ENCODE results near the gene PSMA5. TPM values are rescaled to one million over a fixed set of nuclear protein-coding genes. Genes with fewer than 3 reads are reported as not detected.

Gene PSMA5
- total RNA-seq, 8 experiments from 2014 or later: 47.3 to 100 (median 72.2) TPM

- in situ Hi-C loops (cut with MboI; ENCODE audit: low pct_unique_long_range_greater_than_20kb in 2 of 9, low sequenced_read_pairs in 9 of 9, unreplicated experiment in 9 of 9): no loop called here
- no peak overlapping the region for H3K27ac ChIP-seq
- WGBS, 10 experiments: 0 to 92% (median 80%) methylated on average over 2 to 7 of the region's 7 CpGs; no CpG with 5 or more reads in 3 of the 10 experiments
- peak in 5 of 8 experiments; percentile 13 to 52 (median 22) for ATAC-seq (replicated peaks in 6 of 8)
- no peaks in the 10 kb centered on the region for H3K4me1 ChIP-seq (replicated peaks in 1 of 2)
- no peak overlapping the region for H3K4me3 ChIP-seq
Measured at GRCh38 chr1:109370712-109371340, 55.4 kb downstream of the PSMA5 start.

GRCh38 chr1:109369167-109369746 is 57.0 kb downstream of the PSMA5 start:
- ATAC-seq (replicated peaks in 6 of 8): no peak
- H3K27ac ChIP-seq: no peak overlapping the region
- WGBS, 10 experiments: 83 to 100% (median 96%) methylated on average over 2 to 6 of the region's 6 CpGs; no CpG with 5 or more reads in 3 of the 10 experiments
- H3K4me3 ChIP-seq: no peak overlapping the region
- no peaks in the 10 kb centered on the region for H3K4me1 ChIP-seq (replicated peaks in 1 of 2)
- in situ Hi-C loops (cut with MboI; ENCODE audit: low pct_unique_long_range_greater_than_20kb in 2 of 9, low sequenced_read_pairs in 9 of 9, unreplicated experiment in 9 of 9): no loop called here

- Histone ChIP-seq H3K4me3 (no peak overlapping the region), H3K27ac (no peak overlapping the region), H3K4me1 (replicated peaks in 1 of 2) (no peaks in the 10 kb centered on the region)
- WGBS, 10 experiments: 17 to 100% (median 78%) methylated on average over 1 of the region's 1 CpG; no CpG with 5 or more reads in 3 of the 10 experiments
- no peak for ATAC-seq (replicated peaks in 6 of 8)
- in situ Hi-C loops (cut with MboI; ENCODE audit: low pct_unique_long_range_greater_than_20kb in 2 of 9, low sequenced_read_pairs in 9 of 9, unreplicated experiment in 9 of 9): no loop called here
Measured at GRCh38 chr1:109368464-109368863, 57.8 kb downstream of the PSMA5 start.

- Histone ChIP-seq H3K27ac (no peak overlapping the region), H3K4me1 (replicated peaks in 1 of 2) (no peaks in the 10 kb centered on the region), H3K4me3 (no peak overlapping the region)
- in situ Hi-C loops (cut with MboI; ENCODE audit: low pct_unique_long_range_greater_than_20kb in 2 of 9, low sequenced_read_pairs in 9 of 9, unreplicated experiment in 9 of 9): no loop called here
- ATAC-seq (replicated peaks in 6 of 8): no peak
- WGBS, 10 experiments: 75 to 100% (median 90%) methylated on average over 1 to 3 of the region's 3 CpGs; no CpG with 5 or more reads in 3 of the 10 experiments
Measured at GRCh38 chr1:109367626-109368025, 58.6 kb downstream of the PSMA5 start.

- WGBS, 10 experiments: 60 to 100% (median 93%) methylated on average over 1 to 2 of the region's 2 CpGs; no CpG with 5 or more reads in 1 of the 10 experiments
- H3K27ac ChIP-seq: no peak overlapping the region
- H3K4me1 ChIP-seq (replicated peaks in 1 of 2): no peaks in the 10 kb centered on the region
- in situ Hi-C loops (cut with MboI; ENCODE audit: low pct_unique_long_range_greater_than_20kb in 2 of 9, low sequenced_read_pairs in 9 of 9, unreplicated experiment in 9 of 9): no loop called here
- ATAC-seq (replicated peaks in 6 of 8): no peak
- no peak overlapping the region for H3K4me3 ChIP-seq
Measured at GRCh38 chr1:109365642-109366204, 60.5 kb downstream of the PSMA5 start.

- no peak for ATAC-seq (replicated peaks in 6 of 8)
- WGBS, 10 experiments: 0 to 100% (median 60%) methylated on average over 1 of the region's 1 CpG; no CpG with 5 or more reads in 1 of the 10 experiments
- no peak overlapping the region for H3K27ac ChIP-seq
Measured at GRCh38 chr1:109361649-109362048, 64.6 kb downstream of the PSMA5 start.

GRCh38 chr1:109361069-109361468 is 65.2 kb downstream of the PSMA5 start:
- no peak overlapping the region for H3K27ac ChIP-seq
- in situ Hi-C loops (cut with MboI; ENCODE audit: low pct_unique_long_range_greater_than_20kb in 2 of 9, low sequenced_read_pairs in 9 of 9, unreplicated experiment in 9 of 9): no loop called here
- ATAC-seq (replicated peaks in 6 of 8): no peak

More at GRCh38 chr1:109361649-109362048, 64.6 kb downstream of the PSMA5 start:
- Histone ChIP-seq H3K4me3 (no peak overlapping the region), H3K4me1 (replicated peaks in 1 of 2) (no peaks in the 10 kb centered on the region)
- in situ Hi-C loops (cut with MboI; ENCODE audit: low pct_unique_long_range_greater_than_20kb in 2 of 9, low sequenced_read_pairs in 9 of 9, unreplicated experiment in 9 of 9): no loop called here

GRCh38 chr1:109357616-109358015 is 68.6 kb downstream of the PSMA5 start:
- Histone ChIP-seq H3K27ac (no peak overlapping the region), H3K4me1 (replicated peaks in 1 of 2) (no peaks in the 10 kb centered on the region), H3K4me3 (no peak overlapping the region)
- in situ Hi-C loops (cut with MboI; ENCODE audit: low pct_unique_long_range_greater_than_20kb in 2 of 9, low sequenced_read_pairs in 9 of 9, unreplicated experiment in 9 of 9): no loop called here
- 14 to 100% (median 79%) methylated on average over 1 of the region's 1 CpG; no CpG with 5 or more reads in 2 of the 10 experiments for WGBS, 10 experiments
- ATAC-seq (replicated peaks in 6 of 8): peak in 3 of 8 experiments; percentile 64 to 86 (median 78)

More at GRCh38 chr1:109361069-109361468, 65.2 kb downstream of the PSMA5 start:
- WGBS, 10 experiments: 57 to 100% (median 85%) methylated on average over 1 to 2 of the region's 2 CpGs
- H3K4me1 ChIP-seq (replicated peaks in 1 of 2): no peaks in the 10 kb centered on the region
- no peak overlapping the region for H3K4me3 ChIP-seq

GRCh38 chr1:109356915-109357314 is 69.3 kb downstream of the PSMA5 start:
- Histone ChIP-seq H3K4me3 (no peak overlapping the region), H3K27ac (no peak overlapping the region), H3K4me1 (replicated peaks in 1 of 2) (no peaks in the 10 kb centered on the region)
- peak in 1 of 8 experiments; percentile 18 for ATAC-seq (replicated peaks in 6 of 8)
- in situ Hi-C loops (cut with MboI; ENCODE audit: low pct_unique_long_range_greater_than_20kb in 2 of 9, low sequenced_read_pairs in 9 of 9, unreplicated experiment in 9 of 9): no loop called here
- 83 to 100% (median 100%) methylated on average over 1 of the region's 1 CpG; no CpG with 5 or more reads in 3 of the 10 experiments for WGBS, 10 experiments

- Histone ChIP-seq H3K4me3 (no peak overlapping the region), H3K27ac (no peak overlapping the region), H3K4me1 (replicated peaks in 1 of 2) (no peaks in the 10 kb centered on the region)
- in situ Hi-C loops (cut with MboI; ENCODE audit: low pct_unique_long_range_greater_than_20kb in 2 of 9, low sequenced_read_pairs in 9 of 9, unreplicated experiment in 9 of 9): no loop called here
- ATAC-seq (replicated peaks in 6 of 8): no peak
- WGBS, 10 experiments: 14 to 100% (median 83%) methylated on average over 1 of the region's 1 CpG; no CpG with 5 or more reads in 2 of the 10 experiments
Measured at GRCh38 chr1:109356505-109356904, 69.7 kb downstream of the PSMA5 start.

GRCh38 chr1:109354929-109355328 is 71.3 kb downstream of the PSMA5 start:
- H3K4me3 ChIP-seq: no peak overlapping the region
- WGBS, 10 experiments: 82 to 93% (median 90%) methylated on average over 3 of the region's 3 CpGs; no CpG with 5 or more reads in 5 of the 10 experiments
- no peak for ATAC-seq (replicated peaks in 6 of 8)
- in situ Hi-C loops (cut with MboI; ENCODE audit: low pct_unique_long_range_greater_than_20kb in 2 of 9, low sequenced_read_pairs in 9 of 9, unreplicated experiment in 9 of 9): no loop called here
- H3K27ac ChIP-seq: no peak overlapping the region
- H3K4me1 ChIP-seq (replicated peaks in 1 of 2): no peaks in the 10 kb centered on the region

- WGBS, 10 experiments: 57 to 100% (median 85%) methylated on average over 1 to 4 of the region's 5 CpGs
- Histone ChIP-seq H3K4me3 (no peak overlapping the region), H3K4me1 (replicated peaks in 1 of 2) (no peaks in the 10 kb centered on the region), H3K27ac (no peak overlapping the region)
- in situ Hi-C loops (cut with MboI; ENCODE audit: low pct_unique_long_range_greater_than_20kb in 2 of 9, low sequenced_read_pairs in 9 of 9, unreplicated experiment in 9 of 9): no loop called here
- ATAC-seq (replicated peaks in 6 of 8): no peak
Measured at GRCh38 chr1:109351457-109351856, 74.8 kb downstream of the PSMA5 start.

GRCh38 chr1:109350655-109351054 is 75.6 kb downstream of the PSMA5 start:
- in situ Hi-C loops (cut with MboI; ENCODE audit: low pct_unique_long_range_greater_than_20kb in 2 of 9, low sequenced_read_pairs in 9 of 9, unreplicated experiment in 9 of 9): no loop called here
- 89 to 100% (median 100%) methylated on average over 1 of the region's 1 CpG; no CpG with 5 or more reads in 3 of the 10 experiments for WGBS, 10 experiments
- Histone ChIP-seq H3K4me1 (replicated peaks in 1 of 2) (no peaks in the 10 kb centered on the region), H3K27ac (no peak overlapping the region), H3K4me3 (no peak overlapping the region)
- no peak for ATAC-seq (replicated peaks in 6 of 8)
